Right atrium auricular region (tissue), 2 donors: ENCODE data around the gene TRAPPC2B. TPM values are rescaled to one million over a fixed set of nuclear protein-coding genes. Genes with fewer than 3 reads are reported as not detected.

Experiments used
- DNase-seq: peaks from one replicate; pipeline ENCODE4 v3.0.0-alpha.2; 2019; ENCODE audit warnings: low spot score
- H3K27ac ChIP-seq, 2 donors: fragments of 200-600 bp; sonication (generic); 1 replicate in 1 of 2; 2 replicates in 1 of 2; pipeline ENCODE4 v1.5.1; 2016 to 2019
- H3K27me3 ChIP-seq, 2 donors: fragments of 200-600 bp; sonication (generic); one replicate each; pipeline versions ENCODE4 v1.5.1 to v1.6.0; 2017 to 2019
- H3K36me3 ChIP-seq: fragments of 200-600 bp; sonication (generic); one replicate; pipeline ENCODE4 v1.5.1; 2016
- H3K4me1 ChIP-seq, 2 donors: fragments of 200-600 bp; sonication (generic); one replicate each; pipeline versions ENCODE4 v1.5.1 to v1.6.0; 2017 to 2019
- H3K4me3 ChIP-seq, 2 donors: fragments of 200-600 bp; sonication (generic); 1 replicate in 1 of 2; 2 replicates in 1 of 2; pipeline ENCODE4 v1.5.1; 2017 to 2019; ENCODE audit warnings: mild to moderate bottlenecking in 1 of 2, moderate library complexity in 1 of 2
- H3K9me3 ChIP-seq, 2 donors: fragments of 200-600 bp; sonication (generic); one replicate each; pipeline ENCODE4 v1.5.1; 2019
- total RNA-seq, 2 donors: library from RNA; depleted of rRNA; stranded (reverse); fragments of >200 nt; gene quantifications; one replicate each; pipeline ENCODE4 v1.1.0, GENCODE V29; 2016
- TF ChIP-seq, protein P1 (sequence below), 2 donors: fragments of 200-600 bp; sonication (generic); IDR thresholded peaks; one replicate each; pipeline ENCODE4 v1.5.1; 2019; ENCODE audit warnings: antibody characterized with exemption in 2 of 2

TRAPPC2B gene
- 10 to 100 TPM; 16.2 to 23.1 TPM for total RNA-seq

DNA sequence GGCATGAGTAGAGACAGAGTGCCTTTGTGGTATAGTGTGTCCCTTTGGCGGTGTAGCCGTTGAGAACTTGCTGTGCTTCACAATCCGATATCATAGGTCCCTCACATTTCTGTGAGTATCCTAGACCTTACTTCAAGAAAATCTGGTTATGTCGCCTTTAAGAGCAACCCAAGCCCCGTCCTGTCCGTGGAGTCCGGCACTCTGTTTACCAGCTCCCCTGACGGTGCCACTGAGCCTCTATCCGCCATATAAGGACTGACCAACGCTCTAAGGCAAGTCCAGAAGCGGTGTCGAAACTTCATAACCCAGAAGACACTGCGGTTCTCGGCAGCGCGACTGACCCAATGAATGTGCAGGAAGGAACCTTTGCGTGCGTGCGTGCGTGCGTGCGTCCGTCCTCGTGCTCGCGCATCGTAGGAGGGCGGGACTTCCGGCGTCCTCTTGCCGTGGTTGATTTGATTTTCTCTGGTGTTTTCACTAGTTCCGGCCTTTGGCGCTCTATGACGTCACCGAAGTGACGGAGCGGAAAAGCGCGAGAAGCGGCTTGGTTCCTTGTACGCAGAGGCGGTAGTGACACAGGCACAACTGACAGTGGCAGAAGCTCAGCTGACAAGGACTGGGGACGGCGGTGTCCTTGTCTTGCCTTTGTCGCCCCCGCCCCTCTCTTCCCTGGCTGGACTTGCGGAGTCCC lies at the start of gene TRAPPC2B, which contains the start of gene ZNF547:
TRAPPC2B (plus strand) TSS at position 555 of the 691 bp plus-strand sequence. CDS start 1,283 bp downstream, outside the sequence.
ZNF547 (plus strand) TSS at position 555 of the 691 bp plus-strand sequence. CDS start 5,005 bp downstream, outside the sequence.
- peak; percentile 100 for DNase-seq
- peak within 1 kb of the TSS; percentile 98 to 99 for H3K27ac ChIP-seq
- peak within 1 kb of the TSS; percentile 90 to 97 for H3K4me3 ChIP-seq
- peaks cover 10% of the 10 kb centered on the region for H3K36me3 ChIP-seq
- no peaks in the 10 kb centered on the region for H3K27me3 ChIP-seq
- peaks cover 0 to 14% of the 10 kb centered on the region in 2 donors for H3K9me3 ChIP-seq
- TF ChIP-seq, protein P1, sequence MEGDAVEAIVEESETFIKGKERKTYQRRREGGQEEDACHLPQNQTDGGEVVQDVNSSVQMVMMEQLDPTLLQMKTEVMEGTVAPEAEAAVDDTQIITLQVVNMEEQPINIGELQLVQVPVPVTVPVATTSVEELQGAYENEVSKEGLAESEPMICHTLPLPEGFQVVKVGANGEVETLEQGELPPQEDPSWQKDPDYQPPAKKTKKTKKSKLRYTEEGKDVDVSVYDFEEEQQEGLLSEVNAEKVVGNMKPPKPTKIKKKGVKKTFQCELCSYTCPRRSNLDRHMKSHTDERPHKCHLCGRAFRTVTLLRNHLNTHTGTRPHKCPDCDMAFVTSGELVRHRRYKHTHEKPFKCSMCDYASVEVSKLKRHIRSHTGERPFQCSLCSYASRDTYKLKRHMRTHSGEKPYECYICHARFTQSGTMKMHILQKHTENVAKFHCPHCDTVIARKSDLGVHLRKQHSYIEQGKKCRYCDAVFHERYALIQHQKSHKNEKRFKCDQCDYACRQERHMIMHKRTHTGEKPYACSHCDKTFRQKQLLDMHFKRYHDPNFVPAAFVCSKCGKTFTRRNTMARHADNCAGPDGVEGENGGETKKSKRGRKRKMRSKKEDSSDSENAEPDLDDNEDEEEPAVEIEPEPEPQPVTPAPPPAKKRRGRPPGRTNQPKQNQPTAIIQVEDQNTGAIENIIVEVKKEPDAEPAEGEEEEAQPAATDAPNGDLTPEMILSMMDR (IDR thresholded peaks at IDR 0.05), result no peak
- peaks cover 0 to 22% of the 10 kb centered on the region in 2 donors for H3K4me1 ChIP-seq

DNA sequence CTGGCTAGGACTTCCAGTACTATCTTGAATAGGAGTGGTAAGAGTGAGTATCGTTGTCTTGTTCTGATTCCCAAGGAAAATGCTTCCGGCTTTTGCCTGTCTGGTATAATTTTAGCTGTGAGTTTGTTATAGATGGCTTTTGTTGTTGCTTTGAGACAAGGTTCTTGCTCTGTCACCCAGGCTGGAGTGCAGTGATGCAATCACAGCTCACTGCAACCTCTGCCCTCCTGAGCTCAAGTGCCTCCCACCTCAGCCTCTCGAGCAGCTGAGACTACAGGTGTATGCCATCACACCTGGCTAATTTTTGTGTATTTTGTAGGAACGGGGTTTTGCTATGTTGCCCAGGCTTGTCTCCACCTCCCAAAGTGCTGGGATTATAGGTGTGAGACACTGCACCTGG lies 49.2 kb upstream of the TRAPPC2B start:
- Histone ChIP-seq H3K4me3 (no peak overlapping the region), H3K9me3 (no peaks in the 10 kb centered on the region), H3K27me3 (no peaks in the 10 kb centered on the region), H3K4me1 (peaks cover 0 to 2% of the 10 kb centered on the region in 2 donors), H3K36me3 (no peaks in the 10 kb centered on the region), H3K27ac (no peak overlapping the region)
- no peak for DNase-seq
- TF ChIP-seq, protein P1 (IDR thresholded peaks at IDR 0.05), result no peak

DNA sequence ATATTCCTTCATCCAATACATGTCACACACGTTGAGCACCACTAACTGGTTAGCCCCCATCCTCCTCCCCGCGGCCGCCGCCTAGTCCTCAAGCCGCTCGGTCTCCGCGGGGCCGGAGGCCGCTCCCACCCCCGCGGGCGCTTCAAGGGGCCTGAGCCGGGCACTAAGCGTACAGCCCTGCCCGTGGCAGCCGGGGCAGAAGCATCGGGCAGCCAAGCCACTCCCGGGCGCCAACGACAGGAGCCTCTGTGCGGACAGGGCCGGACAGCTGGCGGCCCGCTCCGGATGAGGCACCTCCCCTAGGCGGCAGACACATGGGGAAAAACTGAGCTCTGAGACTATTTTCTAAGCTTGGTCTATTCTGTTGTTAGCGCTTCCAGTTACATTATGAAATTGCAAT lies 45.8 kb upstream of the TRAPPC2B start:
- Histone ChIP-seq H3K27me3 (no peaks in the 10 kb centered on the region), H3K9me3 (no peaks in the 10 kb centered on the region), H3K4me1 (peaks cover 0 to 23% of the 10 kb centered on the region in 2 donors), H3K36me3 (no peaks in the 10 kb centered on the region), H3K4me3 (peak overlapping the region; percentile 26 to 39), H3K27ac (no peak overlapping the region)
- TF ChIP-seq, protein P1 (IDR thresholded peaks at IDR 0.05), result no peak
- DNase-seq, result no peak

DNA sequence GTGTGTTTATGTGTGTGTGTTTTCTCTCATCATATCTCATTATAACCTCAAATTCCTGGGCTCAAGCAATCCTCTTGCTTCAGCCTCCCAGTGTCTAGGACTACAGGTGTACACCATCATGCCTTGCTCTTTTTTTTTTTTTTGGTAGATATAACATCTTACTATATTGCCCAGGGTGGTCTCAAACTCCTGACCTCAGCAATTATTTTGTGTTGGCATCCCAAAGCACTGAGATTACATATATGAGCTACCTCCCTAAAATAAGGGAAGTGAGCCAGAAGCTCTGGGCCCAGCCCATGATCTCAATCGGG lies 43.5 kb upstream of the TRAPPC2B start:
- TF ChIP-seq, protein P1 (IDR thresholded peaks at IDR 0.05), result no peak
- Histone ChIP-seq H3K27me3 (no peaks in the 10 kb centered on the region), H3K36me3 (peaks cover 15% of the 10 kb centered on the region), H3K9me3 (no peaks in the 10 kb centered on the region), H3K4me3 (peak overlapping the region; percentile 83 to 97), H3K4me1 (peaks cover 0 to 27% of the 10 kb centered on the region in 2 donors), H3K27ac (peak overlapping the region; percentile 90 to 92)
- no peak for DNase-seq

DNA sequence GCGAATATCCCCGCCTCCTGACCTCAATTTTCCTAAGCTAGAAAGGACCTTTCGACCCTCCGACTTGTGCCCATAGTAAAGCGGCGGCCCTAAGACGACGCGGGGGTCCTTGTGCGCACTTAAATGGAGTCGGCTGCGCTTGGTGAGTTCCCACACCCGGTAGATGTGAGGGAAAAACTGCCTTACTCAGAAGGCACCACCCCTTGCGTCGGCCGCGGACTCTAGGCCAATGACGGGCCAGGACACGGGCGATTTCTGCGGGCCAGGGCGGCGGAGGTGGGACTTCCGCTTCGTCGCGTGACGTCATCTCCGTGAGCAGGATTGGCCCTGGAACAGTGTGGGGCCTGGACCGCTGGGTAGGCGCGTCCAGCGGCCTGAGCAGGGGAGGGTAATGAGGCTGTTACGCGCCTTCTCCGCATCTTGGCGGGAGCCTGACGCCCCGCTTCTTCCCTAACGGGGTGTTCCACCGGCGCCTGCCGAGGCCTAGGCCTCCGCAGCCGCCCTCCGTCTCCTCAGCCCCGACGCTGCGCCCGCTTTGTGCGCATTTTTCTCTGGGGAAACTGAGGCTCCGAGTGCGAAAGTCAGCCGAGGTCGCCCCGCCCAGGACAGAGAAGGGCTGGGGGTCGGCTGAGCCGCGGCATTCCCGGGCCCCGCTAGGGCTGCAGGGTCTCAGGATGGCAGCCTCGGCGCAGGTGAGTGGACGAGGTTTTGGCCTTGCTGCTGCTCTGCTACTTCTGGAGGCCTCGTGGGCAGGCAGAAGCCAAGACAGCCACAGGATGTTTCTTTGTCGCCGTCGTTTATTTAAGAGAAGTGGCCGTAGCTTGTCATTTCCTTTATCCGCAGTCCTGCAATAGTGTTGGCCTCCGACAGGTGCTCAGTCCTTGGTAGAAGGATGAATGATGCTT lies 42.9 kb upstream of the TRAPPC2B start, which contains the start of gene ZNF543:
ZNF543 (plus strand) TSS at position 293 of the 905 bp plus-strand sequence; CDS start at position 675, 382 bp downstream.
- H3K4me1 ChIP-seq, result peaks cover 0 to 27% of the 10 kb centered on the region in 2 donors
- peak within 1 kb of the TSS; percentile 90 to 92 for H3K27ac ChIP-seq
- TF ChIP-seq, protein P1 (IDR thresholded peaks at IDR 0.05), result no peak
- H3K4me3 ChIP-seq, result peak within 1 kb of the TSS; percentile 83 to 97
- peaks cover 21% of the 10 kb centered on the region for H3K36me3 ChIP-seq
- no peaks in the 10 kb centered on the region for H3K27me3 ChIP-seq
- DNase-seq, result peak; percentile 98
- no peaks in the 10 kb centered on the region for H3K9me3 ChIP-seq
